ENCODE results near the gene HERC2. TPM values are rescaled to one million over a fixed set of nuclear protein-coding genes. Genes with fewer than 3 reads are reported as not detected.
"Not testable (repeated sequence)": the region's sequence is repeated elsewhere in the genome, so short reads cannot be mapped to it uniquely, and the experiment has no call there.

Gene HERC2
- total and polyA plus RNA-seq, 2 of the 4 experiments (the other 2 are of a cell fraction), result 20.8 to 28.9 TPM

DNA sequence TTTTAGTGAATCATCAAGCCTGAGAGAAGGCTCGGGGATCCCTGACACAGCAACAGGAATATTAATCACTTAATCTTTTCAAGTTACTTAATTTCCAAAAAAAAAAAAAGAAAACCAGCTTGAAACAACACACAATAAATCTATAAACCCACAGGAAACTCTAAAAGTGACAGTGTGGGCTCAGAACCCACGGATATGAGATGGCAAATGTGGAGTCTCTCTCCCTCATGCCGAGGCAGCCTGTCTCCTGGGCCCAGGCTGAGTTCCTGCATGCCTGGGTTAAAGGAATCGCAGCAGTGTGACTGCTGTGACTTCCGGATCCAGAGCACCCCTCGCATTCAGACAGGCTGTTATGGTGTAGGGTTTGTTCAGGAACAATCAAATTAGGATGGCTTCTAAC, 90.2 kb downstream of the HERC2 start:
- H3K4me1 ChIP-seq (ENCODE audit: control insufficient read depth, insufficient read depth, low read length); H3K23ac ChIP-seq (ENCODE audit: low read depth, low read length); in situ Hi-C loops (cut with MboI; ENCODE audit: low sequenced_read_pairs); H2BK5ac ChIP-seq (ENCODE audit: low read depth, low read length, poor library complexity, severe bottlenecking); H3K4ac ChIP-seq (ENCODE audit: low read depth, low read length); POLR2A ChIA-PET (ENCODE audit: unreplicated experiment); H4K8ac ChIP-seq (ENCODE audit: low read depth in 2 of 2, low read length in 2 of 2); H3K9me1 ChIP-seq (ENCODE audit: insufficient read depth, low read length); H3K9ac ChIP-seq (ENCODE audit: low read depth, low read length); dilution Hi-C loops (cut with HindIII; ENCODE audit: low sequenced_read_pairs, unreplicated experiment); H3K14ac ChIP-seq (replicated peaks; ENCODE audit: low read depth, low read length); H2AK9ac ChIP-seq (replicated peaks; ENCODE audit: low read depth, low read length, poor library complexity); intact Hi-C loops (cut with micrococcal nuclease); DNase-seq; H3K27me3 ChIP-seq (ENCODE audit: control insufficient read depth, insufficient read depth, low read length); H3K4me3 ChIP-seq (ENCODE audit: insufficient read depth, low read depth, low read length); H4K20me1 ChIP-seq (ENCODE audit: insufficient read depth, low read length); H3K4me2 ChIP-seq (ENCODE audit: low read depth, low read length); H2AK5ac ChIP-seq (ENCODE audit: low read depth, low read length); H3K18ac ChIP-seq (ENCODE audit: low read depth, low read length); H2BK20ac ChIP-seq (ENCODE audit: low read depth, low read length); H2BK15ac ChIP-seq (ENCODE audit: low read depth, low read length); H4K5ac ChIP-seq (ENCODE audit: low read depth, low read length); ATAC-seq (ENCODE audit: low read depth); H3K79me1 ChIP-seq (ENCODE audit: low read depth in 1 of 2, low read length in 2 of 2); H3K9me3 ChIP-seq (ENCODE audit: control insufficient read depth, insufficient read depth, low read length); BruUV-seq (replicated peaks); CTCF ChIA-PET; H3K27ac ChIP-seq (ENCODE audit: insufficient read depth, low read length); H2BK120ac ChIP-seq (ENCODE audit: low read depth, low read length); H4K91ac ChIP-seq (ENCODE audit: insufficient read depth, low read depth, low read length); H3K56ac ChIP-seq (ENCODE audit: extremely low read depth, insufficient read depth, low read length); H2AFZ ChIP-seq (replicated peaks; ENCODE audit: low read length, poor library complexity): not testable (repeated sequence)
- H3K36me3 ChIP-seq (ENCODE audit: control insufficient read depth, insufficient read depth, low read length), result peaks cover 24% of the 10 kb centered on the region
- no CpG with 5 or more reads among the region's 6 CpGs for WGBS, 2 experiments (ENCODE audit: extremely low coverage in 2 of 2, insufficient read length in 1 of 2)

GRCh38 chr15:28231336-28231735, 90.6 kb downstream of the HERC2 start:
- H3K18ac ChIP-seq (ENCODE audit: low read depth, low read length); H3K9ac ChIP-seq (ENCODE audit: low read depth, low read length); in situ Hi-C loops (cut with MboI; ENCODE audit: low sequenced_read_pairs); H4K20me1 ChIP-seq (ENCODE audit: insufficient read depth, low read length); H2AK5ac ChIP-seq (ENCODE audit: low read depth, low read length); dilution Hi-C loops (cut with HindIII; ENCODE audit: low sequenced_read_pairs, unreplicated experiment); intact Hi-C loops (cut with micrococcal nuclease); H3K9me1 ChIP-seq (ENCODE audit: insufficient read depth, low read length); H3K56ac ChIP-seq (ENCODE audit: extremely low read depth, insufficient read depth, low read length); ATAC-seq (ENCODE audit: low read depth); H4K91ac ChIP-seq (ENCODE audit: insufficient read depth, low read depth, low read length); H2AFZ ChIP-seq (replicated peaks; ENCODE audit: low read length, poor library complexity); DNase-seq; H2AK9ac ChIP-seq (replicated peaks; ENCODE audit: low read depth, low read length, poor library complexity); H2BK5ac ChIP-seq (ENCODE audit: low read depth, low read length, poor library complexity, severe bottlenecking); CTCF ChIA-PET; H3K4me1 ChIP-seq (ENCODE audit: control insufficient read depth, insufficient read depth, low read length); H3K27ac ChIP-seq (ENCODE audit: insufficient read depth, low read length); H3K79me1 ChIP-seq (ENCODE audit: low read depth in 1 of 2, low read length in 2 of 2); BruUV-seq (replicated peaks); H2BK120ac ChIP-seq (ENCODE audit: low read depth, low read length); H4K8ac ChIP-seq (ENCODE audit: low read depth in 2 of 2, low read length in 2 of 2); H3K14ac ChIP-seq (replicated peaks; ENCODE audit: low read depth, low read length); H3K23ac ChIP-seq (ENCODE audit: low read depth, low read length); H4K5ac ChIP-seq (ENCODE audit: low read depth, low read length); H3K4ac ChIP-seq (ENCODE audit: low read depth, low read length); H3K4me3 ChIP-seq (ENCODE audit: insufficient read depth, low read depth, low read length); H3K9me3 ChIP-seq (ENCODE audit: control insufficient read depth, insufficient read depth, low read length); H3K27me3 ChIP-seq (ENCODE audit: control insufficient read depth, insufficient read depth, low read length); H2BK20ac ChIP-seq (ENCODE audit: low read depth, low read length); H2BK15ac ChIP-seq (ENCODE audit: low read depth, low read length); H3K4me2 ChIP-seq (ENCODE audit: low read depth, low read length); POLR2A ChIA-PET (ENCODE audit: unreplicated experiment): not testable (repeated sequence)
- H3K36me3 ChIP-seq (ENCODE audit: control insufficient read depth, insufficient read depth, low read length), result peaks cover 24% of the 10 kb centered on the region
- 90% methylated on average over 2 of the region's 7 CpGs; no CpG with 5 or more reads in 1 of the 2 experiments for WGBS, 2 experiments (ENCODE audit: extremely low coverage in 2 of 2, insufficient read length in 1 of 2)
